HepG2 (cell line): ENCODE data around the gene ABI2. TPM values are rescaled to one million over a fixed set of nuclear protein-coding genes. Genes with fewer than 3 reads are reported as not detected.

Source experiments
- BCL6 ChIP-seq: IDR thresholded peaks from 2 replicates; pipeline ENCODE4 v1.6.1; 2016; ENCODE audit warnings: missing genetic modification reagents, missing compliant biosample characterization
- CBX5 ChIP-seq: sonication (generic); formaldehyde crosslinking; IDR thresholded peaks from 2 replicates; pipeline ENCODE4 v1.4.0; 2020; ENCODE audit warnings: missing genetic modification reagents, borderline replicate concordance
- DMTF1 ChIP-seq: sonication (generic); formaldehyde crosslinking; IDR thresholded peaks from 2 replicates; pipeline ENCODE4 v1.4.0; 2020; ENCODE audit warnings: mild to moderate bottlenecking, missing genetic modification reagents
- FOXK1 ChIP-seq: sonication (generic); formaldehyde crosslinking; IDR thresholded peaks from 2 replicates; pipeline ENCODE4 v1.4.0; 2020; ENCODE audit warnings: low read depth, missing genetic modification reagents, borderline replicate concordance
- HCFC1 ChIP-seq: fragments of 150-350 bp; IDR thresholded peaks from 2 replicates; pipeline ENCODE4 v1.6.1; 2014; ENCODE audit warnings: low read depth, low read length
- JUN ChIP-seq: sonication (generic); formaldehyde crosslinking; IDR thresholded peaks from 2 replicates; pipeline ENCODE4 v1.4.0; 2020; ENCODE audit warnings: mild to moderate bottlenecking, missing genetic modification reagents
- KLF15 ChIP-seq: sonication (generic); formaldehyde crosslinking; IDR thresholded peaks from 2 replicates; pipeline ENCODE4 v1.8.1; 2023; ENCODE audit warnings: borderline replicate concordance, mild to moderate bottlenecking, inconsistent platforms, missing genetic modification reagents, mixed read lengths
- MIER2 ChIP-seq: IDR thresholded peaks from 2 replicates; pipeline ENCODE4 v1.6.1; 2016; ENCODE audit warnings: missing biosample characterization, missing genetic modification reagents
- MLLT10 ChIP-seq: sonication (generic); formaldehyde crosslinking; IDR thresholded peaks from 2 replicates; pipeline ENCODE4 v1.4.0; 2020; ENCODE audit warnings: missing genetic modification reagents
- NBN ChIP-seq: fragments of 450-650 bp; conservative IDR thresholded peaks from 2 replicates; pipeline ENCODE4 v1.6.1; 2017
- PRDM4 ChIP-seq: sonication (generic); formaldehyde crosslinking; IDR thresholded peaks from 2 replicates; pipeline ENCODE4 v1.9.0; 2021; ENCODE audit warnings: missing genetic modification reagents, borderline replicate concordance
- SIN3B ChIP-seq: fragments of 150-350 bp; IDR thresholded peaks from 2 replicates; pipeline ENCODE4 v1.6.1; 2014; ENCODE audit warnings: low read length
- SPEN ChIP-seq: sonication (generic); formaldehyde crosslinking; IDR thresholded peaks from 2 replicates; pipeline ENCODE4 v1.5.1; 2020; ENCODE audit warnings: low read depth, mild to moderate bottlenecking, missing genetic modification reagents
- THAP7 ChIP-seq: sonication (generic); formaldehyde crosslinking; IDR thresholded peaks from 2 replicates; pipeline ENCODE4 v1.8.1; 2023; ENCODE audit warnings: mild to moderate bottlenecking, missing genetic modification reagents
- ZBTB20 ChIP-seq: sonication (generic); formaldehyde crosslinking; IDR thresholded peaks from 2 replicates; pipeline ENCODE4 v1.8.1; 2023; ENCODE audit warnings: missing genetic modification reagents, low read depth, mild to moderate bottlenecking, borderline replicate concordance
- ZNF253 ChIP-seq: sonication (generic); formaldehyde crosslinking; IDR thresholded peaks from 2 replicates; pipeline ENCODE4 v1.8.0; 2022; ENCODE audit warnings: mild to moderate bottlenecking, missing genetic modification reagents, borderline replicate concordance
- ZNF512B ChIP-seq: sonication (generic); formaldehyde crosslinking; IDR thresholded peaks from 2 replicates; pipeline ENCODE4 v1.5.1; 2020; ENCODE audit warnings: missing genetic modification reagents, mild to moderate bottlenecking, borderline replicate concordance
- ZNF552 ChIP-seq: sonication (generic); formaldehyde crosslinking; IDR thresholded peaks from 2 replicates; pipeline ENCODE4 v1.9.0; 2022; ENCODE audit warnings: missing genetic modification reagents, mild to moderate bottlenecking, borderline replicate concordance
- ZNF614 ChIP-seq: IDR thresholded peaks from 2 replicates; pipeline ENCODE4 v1.6.1; 2018; ENCODE audit warnings: missing biosample characterization, missing genetic modification reagents, inconsistent platforms, borderline replicate concordance
- ZSCAN31 ChIP-seq: sonication (generic); formaldehyde crosslinking; IDR thresholded peaks from 2 replicates; pipeline ENCODE4 v1.5.0; 2020; ENCODE audit warnings: low read depth, mild to moderate bottlenecking, missing genetic modification reagents
- polyA plus RNA-seq, 8 experiments: library from polyadenylated mRNA; depleted of rRNA in 3 of 8; stranded (reverse) in 7 of 8; unstranded in 1 of 8; fragments of >200 nt; fragmentation: Illumina TruSeq in 4 of 8; extraction: Trizol in 4 of 8; gene quantifications; 2 replicates each; pipeline versions ENCODE4 v1.2.1 to v1.2.3, GENCODE V29; 2011 to 2016; ENCODE audit warnings: low read depth in 4 of 8, missing spikeins in 1 of 8, mixed read lengths in 1 of 8; ENCODE audit not compliant: insufficient read depth in 1 of 8
- total RNA-seq, 5 experiments: library from RNA; depleted of rRNA; stranded (reverse); fragments of >200 nt; fragmentation: Illumina TruSeq; extraction: Trizol; gene quantifications; 2 replicates each; pipeline ENCODE4 v1.2.3, GENCODE V29; 2016; ENCODE audit warnings: low read depth in 1 of 5

Gene ABI2
- total and polyA plus RNA-seq, 2 of the 13 experiments (the other 11 are each of a cell fraction or from before 2014, with no cell fraction given) = 28.4 to 32.4 TPM

- TF ChIP-seq ZNF512B (CRISPR knock-in tag) (0 out of 2 replicates have a peak, but pooled peaks have one; percentile 19), ZBTB20 (CRISPR knock-in tag) (0 out of 2 replicates have a peak, but pooled peaks have one; percentile 25), MLLT10 (CRISPR knock-in tag) (peak; percentile 90; the same call in 1 of the 2 replicates), THAP7 (CRISPR knock-in tag) (peak; percentile 94), ZSCAN31 (CRISPR knock-in tag) (peak; percentile 85), ZNF614 (CRISPR knock-in tag) (peak; percentile 63; the same call in 1 of the 2 replicates), BCL6 (CRISPR knock-in tag) (peak; percentile 59; the same call in 1 of the 2 replicates), SPEN (CRISPR knock-in tag) (peak; percentile 69), KLF15 (CRISPR knock-in tag) (no peak; the same call in 1 of the 2 replicates), JUN (CRISPR knock-in tag) (no peak), CBX5 (CRISPR knock-in tag) (0 out of 2 replicates have a peak, but pooled peaks have one; percentile 54), HCFC1 (no peak; the same call in 1 of the 2 replicates), ZNF552 (CRISPR knock-in tag) (no peak; the same call in 1 of the 2 replicates), PRDM4 (no peak), DMTF1 (CRISPR knock-in tag) (0 out of 2 replicates have a peak, but pooled peaks have one; percentile 51), NBN (no peak), SIN3B (peak; percentile 20; the same call in 1 of the 2 replicates), ZNF253 (CRISPR knock-in tag) (peak; percentile 36; the same call in 1 of the 2 replicates), MIER2 (CRISPR knock-in tag) (no peak; the same call in 1 of the 2 replicates), FOXK1 (CRISPR knock-in tag) (peak; percentile 70)
Measured at GRCh38 chr2:203327901-203328759, at the start of gene ABI2 (continued).
